ENCODE data around the gene TMEM107.

The TMEM107 gene

DNA sequence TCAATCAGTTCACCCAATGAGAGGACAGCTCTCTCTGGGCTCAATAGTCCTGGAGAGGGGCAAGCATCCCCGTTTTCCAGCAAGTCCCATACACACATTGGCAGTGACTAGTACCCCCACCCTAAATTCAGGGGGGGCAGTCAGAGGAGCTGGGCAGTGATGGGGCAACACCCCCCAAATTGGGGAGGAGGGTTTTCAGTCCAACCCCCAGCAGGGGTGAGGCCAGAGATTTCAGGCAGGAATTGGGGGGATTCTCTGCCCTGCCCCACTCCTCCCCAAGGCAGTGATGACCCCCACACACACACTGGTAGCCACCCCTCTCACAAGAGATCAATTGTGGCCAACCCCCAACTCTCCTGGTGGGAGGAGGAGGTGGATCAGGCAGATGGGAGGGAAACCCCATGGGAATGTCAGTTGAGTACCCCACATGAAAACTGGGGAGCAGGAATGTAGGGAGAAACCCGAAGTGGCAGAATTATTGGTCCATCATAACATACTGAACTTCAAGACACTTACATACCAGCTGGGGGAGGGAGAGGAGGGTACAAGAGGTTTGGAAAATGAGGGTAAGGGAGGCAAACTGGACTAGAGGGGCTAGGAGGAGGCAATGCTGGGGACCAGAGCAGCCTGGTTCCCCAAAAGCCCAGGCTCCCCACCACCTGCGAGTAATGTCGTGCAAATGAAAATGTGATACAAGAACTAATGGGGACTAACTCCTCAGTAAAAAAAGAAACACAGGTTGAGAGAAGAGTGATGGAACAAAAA is 16.5 kb downstream of the TMEM107 start:
- TF ChIP-seq, protein P1, sequence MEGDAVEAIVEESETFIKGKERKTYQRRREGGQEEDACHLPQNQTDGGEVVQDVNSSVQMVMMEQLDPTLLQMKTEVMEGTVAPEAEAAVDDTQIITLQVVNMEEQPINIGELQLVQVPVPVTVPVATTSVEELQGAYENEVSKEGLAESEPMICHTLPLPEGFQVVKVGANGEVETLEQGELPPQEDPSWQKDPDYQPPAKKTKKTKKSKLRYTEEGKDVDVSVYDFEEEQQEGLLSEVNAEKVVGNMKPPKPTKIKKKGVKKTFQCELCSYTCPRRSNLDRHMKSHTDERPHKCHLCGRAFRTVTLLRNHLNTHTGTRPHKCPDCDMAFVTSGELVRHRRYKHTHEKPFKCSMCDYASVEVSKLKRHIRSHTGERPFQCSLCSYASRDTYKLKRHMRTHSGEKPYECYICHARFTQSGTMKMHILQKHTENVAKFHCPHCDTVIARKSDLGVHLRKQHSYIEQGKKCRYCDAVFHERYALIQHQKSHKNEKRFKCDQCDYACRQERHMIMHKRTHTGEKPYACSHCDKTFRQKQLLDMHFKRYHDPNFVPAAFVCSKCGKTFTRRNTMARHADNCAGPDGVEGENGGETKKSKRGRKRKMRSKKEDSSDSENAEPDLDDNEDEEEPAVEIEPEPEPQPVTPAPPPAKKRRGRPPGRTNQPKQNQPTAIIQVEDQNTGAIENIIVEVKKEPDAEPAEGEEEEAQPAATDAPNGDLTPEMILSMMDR (IDR thresholded peaks at IDR 0.05; ENCODE audit: low read depth, low read length, missing control alignments) = peak; percentile 25
- no peak for DNase-seq (ENCODE audit: low read depth)
- H3K4me3 ChIP-seq (ENCODE audit: low read depth, low read length) = no peak overlapping the region

DNA sequence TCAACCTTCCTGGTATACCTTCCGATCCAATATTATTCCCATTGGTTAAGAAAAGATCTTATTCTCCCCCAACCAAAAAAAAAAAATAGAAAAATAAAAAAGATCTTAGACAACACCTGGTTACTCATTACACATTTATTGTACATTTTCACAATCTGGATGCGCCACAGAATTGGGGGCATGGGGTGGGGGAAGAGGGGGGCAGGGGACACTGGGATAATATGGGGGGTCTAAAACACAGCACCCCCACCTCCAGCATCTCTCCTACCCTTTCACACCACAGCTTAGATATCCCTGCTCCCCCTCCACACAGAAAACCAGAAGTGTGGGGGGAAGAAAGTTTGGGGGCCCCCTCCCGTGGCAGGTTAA is 17.2 kb downstream of the TMEM107 start:
- DNase-seq (ENCODE audit: low read depth) = no peak
- TF ChIP-seq, protein P1 (IDR thresholded peaks at IDR 0.05; ENCODE audit: low read depth, low read length, missing control alignments) = no peak
- H3K4me3 ChIP-seq (ENCODE audit: low read depth, low read length) = no peak overlapping the region

DNA sequence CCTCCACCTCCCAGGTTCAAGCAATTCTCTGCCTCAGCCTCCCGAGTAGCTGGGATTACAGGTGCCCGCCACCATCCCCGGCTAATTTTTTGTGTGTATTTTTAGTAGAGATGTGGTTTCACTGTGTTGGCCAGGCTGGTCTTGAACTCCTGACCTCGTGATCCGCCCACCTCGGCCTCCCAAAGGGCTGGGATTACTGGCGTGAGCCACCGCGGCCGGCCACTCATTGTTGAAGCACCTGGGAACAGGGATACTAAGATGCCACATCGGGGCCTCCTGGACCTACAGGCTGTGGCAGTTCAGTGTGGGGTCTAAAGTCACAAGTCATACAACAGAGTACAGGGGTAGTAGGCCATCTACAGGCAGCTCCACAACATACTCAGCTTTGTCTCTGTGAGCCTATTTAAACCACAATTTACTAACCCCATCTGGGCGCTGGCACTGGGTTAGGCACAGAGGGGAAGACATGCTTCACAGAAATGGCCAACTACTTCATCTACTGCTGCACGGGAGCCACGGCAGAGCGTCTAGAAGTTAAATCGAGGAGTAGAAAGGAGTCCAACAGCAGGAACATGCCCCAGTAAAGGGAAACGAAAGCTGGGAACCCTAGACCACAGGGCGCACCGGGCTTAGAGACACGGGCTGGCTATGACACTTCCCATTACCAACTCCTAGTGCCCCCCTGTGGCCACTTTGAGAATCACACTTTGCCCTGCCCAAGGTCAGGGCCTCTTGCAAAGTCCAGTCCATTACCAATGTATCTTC is 17.7 kb downstream of the TMEM107 start:
- no peak overlapping the region for H3K4me3 ChIP-seq (ENCODE audit: low read depth, low read length)
- DNase-seq (ENCODE audit: low read depth) = peak; percentile 71
- TF ChIP-seq, protein P1 (IDR thresholded peaks at IDR 0.05; ENCODE audit: low read depth, low read length, missing control alignments) = peak; percentile 93

DNA sequence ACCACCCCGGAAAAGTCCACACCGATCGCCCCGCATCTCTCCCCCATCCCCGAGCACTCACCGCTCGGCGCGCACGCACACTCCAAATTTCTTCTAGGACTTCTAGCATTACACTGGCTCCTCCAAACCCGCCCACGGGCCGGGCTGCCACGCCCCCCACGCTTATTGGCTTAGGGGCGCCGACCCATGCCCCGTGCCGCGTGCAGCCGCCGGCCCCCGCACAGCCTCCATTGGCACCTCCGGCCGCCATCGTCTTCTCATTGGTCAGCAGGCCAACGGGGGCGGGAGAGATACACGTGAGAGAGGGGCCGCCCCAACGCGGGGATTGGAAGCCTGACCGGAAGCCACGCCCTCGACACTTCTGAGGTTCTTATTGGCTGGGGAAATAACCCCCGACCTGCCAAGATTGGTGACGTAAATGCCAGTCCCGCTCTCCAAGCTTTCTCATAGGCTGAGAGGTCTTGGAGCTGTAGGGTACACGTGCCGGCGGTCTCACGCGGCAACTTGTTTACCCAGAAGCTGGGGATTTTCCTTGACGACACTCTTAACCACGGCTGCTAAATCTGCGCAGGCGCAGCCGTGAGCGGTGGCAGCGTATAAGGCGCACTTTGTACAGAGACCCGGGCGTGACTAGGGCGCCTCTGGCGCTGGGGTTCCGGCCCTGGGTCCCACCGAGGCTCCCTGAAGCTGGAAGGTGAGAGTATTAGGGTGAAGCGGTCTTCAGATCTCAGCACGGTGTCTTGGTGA is 19.8 kb downstream of the TMEM107 start:
- H3K4me3 ChIP-seq (ENCODE audit: low read depth, low read length) = peak overlapping the region; percentile 61
- TF ChIP-seq, protein P1 (IDR thresholded peaks at IDR 0.05; ENCODE audit: low read depth, low read length, missing control alignments) = no peak
- peak; percentile 100 for DNase-seq (ENCODE audit: low read depth)

DNA sequence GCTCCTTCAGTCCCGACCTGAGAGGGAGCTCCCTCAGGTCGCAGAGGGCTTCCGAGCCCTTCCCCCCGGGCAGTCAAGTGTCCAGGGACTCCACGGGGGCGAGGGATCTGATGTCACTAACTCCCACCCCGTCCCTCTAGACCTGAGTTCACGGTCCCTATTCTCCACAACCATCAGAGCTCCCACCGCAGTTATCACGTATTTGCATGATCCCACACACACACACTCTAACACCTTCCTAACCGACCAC is 20.3 kb downstream of the TMEM107 start:
- peak overlapping the region; percentile 61 for H3K4me3 ChIP-seq (ENCODE audit: low read depth, low read length)
- TF ChIP-seq, protein P1 (IDR thresholded peaks at IDR 0.05; ENCODE audit: low read depth, low read length, missing control alignments) = no peak
- no peak for DNase-seq (ENCODE audit: low read depth)

DNA sequence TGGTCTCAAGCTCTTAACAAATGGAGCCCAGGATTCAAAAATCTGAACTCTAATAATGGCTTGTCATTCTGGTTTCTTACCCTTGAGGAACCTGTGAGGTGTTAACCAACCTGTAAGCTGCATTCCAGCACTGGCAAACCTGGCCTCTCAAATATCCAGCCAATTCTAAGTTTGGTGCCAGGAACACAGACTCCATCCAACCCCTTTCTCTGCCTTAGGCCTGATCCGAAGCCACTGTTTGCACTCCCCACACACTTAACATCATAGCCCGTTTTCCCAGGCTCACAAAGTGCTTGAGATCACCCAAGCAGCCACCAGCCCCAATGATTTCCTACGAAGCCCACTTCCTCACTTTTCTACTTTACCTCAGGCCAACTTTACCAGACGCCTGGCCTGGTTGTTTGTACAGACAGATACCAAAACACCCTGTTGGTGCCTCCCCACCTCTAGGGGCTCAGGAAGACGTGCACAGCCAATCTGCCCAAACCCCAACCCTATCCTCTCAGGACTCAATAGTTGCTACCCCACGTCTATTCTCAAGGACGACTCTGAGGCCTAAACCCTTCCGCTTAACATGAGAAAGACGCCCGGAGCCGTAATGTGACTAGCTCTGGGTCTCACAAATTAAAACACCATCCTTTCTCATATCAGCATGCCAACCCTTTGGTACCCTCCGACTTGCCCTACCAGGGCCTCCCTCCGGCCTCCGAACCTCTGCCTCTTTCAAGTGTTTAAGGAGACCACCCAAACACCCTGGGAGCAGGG is 20.8 kb downstream of the TMEM107 start:
- no peak for DNase-seq (ENCODE audit: low read depth)
- TF ChIP-seq, protein P1 (IDR thresholded peaks at IDR 0.05; ENCODE audit: low read depth, low read length, missing control alignments) = no peak
- H3K4me3 ChIP-seq (ENCODE audit: low read depth, low read length) = peak overlapping the region; percentile 61
